Caco-2 (cell line): ENCODE measurements around the gene DAPK1. TPM values are rescaled to one million over a fixed set of nuclear protein-coding genes. Genes with fewer than 3 reads are reported as not detected.

Experiments used
- BruUV-seq: library from RNA; stranded (reverse); fragments of 400-500 nt; replicated peaks from 2 replicates; lab custom pipeline; 2021; lab: Mats Ljungman, UMichigan
- CTCF ChIA-PET: fragments of 300-600 bp; sonication (Branson Sonifier 250); formaldehyde crosslinking; loops from one replicate; lab custom pipeline; 2022; ENCODE audit warnings: antibody characterized with exemption; lab: Charles Lee
- POLR2A ChIA-PET: fragments of 300-600 bp; sonication (Branson Sonifier 250); formaldehyde crosslinking; loops from one replicate; lab custom pipeline; 2022; ENCODE audit warnings: antibody characterized with exemption; lab: Charles Lee
- DNase-seq, 2 experiments: peaks; one replicate each; pipeline versions ENCODE4 v3.0.0 to v3.0.0-alpha.2; 2020 to 2022
- H3K27me3 ChIP-seq: replicated peaks from 2 replicates; pipeline ENCODE4 v1.6.0; 2011; ENCODE audit warnings: low read length; ENCODE audit not compliant: control insufficient read depth, insufficient read depth
- H3K36me3 ChIP-seq: 2 replicates; pipeline ENCODE4 v1.5.1; 2011; ENCODE audit warnings: low read length; ENCODE audit not compliant: control insufficient read depth, insufficient read depth
- H3K4me1 ChIP-seq: fragments of 250-450 bp; sonication (Bioruptor Pico); 2 replicates; pipeline ENCODE4 v1.5.1; 2020; ENCODE audit warnings: mild to moderate bottlenecking
- H3K4me3 ChIP-seq: 2 replicates; pipeline ENCODE4 v1.5.1; 2011; ENCODE audit warnings: low read depth, mild to moderate bottlenecking, control low read depth, low read length
- H3K9me3 ChIP-seq: fragments of 250-450 bp; sonication (Bioruptor Pico); 2 replicates; pipeline ENCODE4 v1.5.1; 2020; ENCODE audit warnings: mild to moderate bottlenecking, moderate library complexity
- H3K27ac Mint-ChIP-seq: one replicate; pipeline ENCODE4 v1.8.0; 2022; ENCODE audit warnings: mixed read lengths; ENCODE audit not compliant: unreplicated experiment
- H3K27me3 Mint-ChIP-seq: one replicate; pipeline ENCODE4 v1.8.0; 2022; ENCODE audit warnings: mixed read lengths; ENCODE audit not compliant: insufficient read depth, unreplicated experiment
- H3K36me3 Mint-ChIP-seq: one replicate; pipeline ENCODE4 v1.8.0; 2022; ENCODE audit warnings: mild to moderate bottlenecking, mixed read lengths; ENCODE audit not compliant: insufficient read depth, unreplicated experiment
- H3K4me1 Mint-ChIP-seq: one replicate; pipeline ENCODE4 v1.8.0; 2022; ENCODE audit warnings: low read depth, mixed read lengths; ENCODE audit not compliant: unreplicated experiment
- H3K4me3 Mint-ChIP-seq: one replicate; pipeline ENCODE4 v1.8.0; 2022; ENCODE audit warnings: mild to moderate bottlenecking, moderate library complexity, mixed read lengths; ENCODE audit not compliant: unreplicated experiment
- H3K9me3 Mint-ChIP-seq: one replicate; pipeline ENCODE4 v1.8.0; 2022; ENCODE audit warnings: mixed read lengths; ENCODE audit not compliant: unreplicated experiment
- intact Hi-C: fragments of 100-400 bp; cut with micrococcal nuclease; formaldehyde crosslinking; loops from one replicate; pipeline ENCODE4 v1.10.0; 2022; ENCODE audit not compliant: unreplicated experiment
- total RNA-seq: library from RNA; stranded (reverse); gene quantifications from 2 replicates; pipeline ENCODE4 v1.2.3, GENCODE V29; 2022
- TF ChIP-seq, protein P1 (sequence below), 2 experiments: fragments of 200-600 bp in 1 of 2; IDR thresholded peaks; 1 replicate in 1 of 2; 2 replicates in 1 of 2; pipeline versions ENCODE4 v1.5.1 to v1.8.0; 2011 to 2022; ENCODE audit warnings: antibody characterized with exemption in 1 of 2, control low read depth in 1 of 2, inconsistent platforms in 1 of 2, low read depth in 1 of 2, low read length in 1 of 2, mild to moderate bottlenecking in 1 of 2, moderate library complexity in 1 of 2; ENCODE audit not compliant: insufficient read depth in 1 of 2, severe bottlenecking in 1 of 2, unreplicated experiment in 1 of 2

Gene DAPK1
- total RNA-seq, 1 experiment from 2014 or later = 79.2 TPM

DNA sequence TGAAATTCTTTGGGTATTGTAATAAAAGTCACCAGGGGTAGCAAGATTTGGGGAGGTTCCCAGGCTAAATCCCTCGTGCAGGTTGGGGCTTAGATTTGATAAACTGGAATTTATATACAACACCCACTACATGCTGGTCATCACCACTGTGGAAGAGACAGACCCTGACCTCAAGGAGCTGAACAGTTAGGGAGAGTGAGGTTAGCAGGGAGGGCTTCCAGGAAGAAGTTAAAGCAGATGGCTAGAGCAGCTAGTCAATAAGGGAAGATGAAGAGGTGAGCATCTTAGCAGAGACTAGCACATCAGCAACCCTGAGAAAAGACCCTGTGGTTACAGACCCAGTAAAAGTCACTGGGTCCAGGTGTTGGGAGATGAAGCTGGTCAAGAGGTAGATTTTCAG, 234.7 kb downstream of the DAPK1 start:
- no peak for DNase-seq
- Mint-ChIP-seq H3K9me3 (no peaks in the 10 kb centered on the region), H3K4me3 (no peak overlapping the region), H3K36me3 (no peaks in the 10 kb centered on the region), H3K4me1 (no peaks in the 10 kb centered on the region), H3K27ac (no peak overlapping the region), H3K27me3 (no peaks in the 10 kb centered on the region)
- TF ChIP-seq, protein P1, sequence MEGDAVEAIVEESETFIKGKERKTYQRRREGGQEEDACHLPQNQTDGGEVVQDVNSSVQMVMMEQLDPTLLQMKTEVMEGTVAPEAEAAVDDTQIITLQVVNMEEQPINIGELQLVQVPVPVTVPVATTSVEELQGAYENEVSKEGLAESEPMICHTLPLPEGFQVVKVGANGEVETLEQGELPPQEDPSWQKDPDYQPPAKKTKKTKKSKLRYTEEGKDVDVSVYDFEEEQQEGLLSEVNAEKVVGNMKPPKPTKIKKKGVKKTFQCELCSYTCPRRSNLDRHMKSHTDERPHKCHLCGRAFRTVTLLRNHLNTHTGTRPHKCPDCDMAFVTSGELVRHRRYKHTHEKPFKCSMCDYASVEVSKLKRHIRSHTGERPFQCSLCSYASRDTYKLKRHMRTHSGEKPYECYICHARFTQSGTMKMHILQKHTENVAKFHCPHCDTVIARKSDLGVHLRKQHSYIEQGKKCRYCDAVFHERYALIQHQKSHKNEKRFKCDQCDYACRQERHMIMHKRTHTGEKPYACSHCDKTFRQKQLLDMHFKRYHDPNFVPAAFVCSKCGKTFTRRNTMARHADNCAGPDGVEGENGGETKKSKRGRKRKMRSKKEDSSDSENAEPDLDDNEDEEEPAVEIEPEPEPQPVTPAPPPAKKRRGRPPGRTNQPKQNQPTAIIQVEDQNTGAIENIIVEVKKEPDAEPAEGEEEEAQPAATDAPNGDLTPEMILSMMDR (IDR thresholded peaks at IDR 0.05; ENCODE audit: insufficient read depth in 1 of 2, low read depth in 1 of 2, low read length in 1 of 2, severe bottlenecking in 1 of 2, unreplicated experiment in 1 of 2) = no peak
- intact Hi-C loops = no loop called here
- no peaks in the 10 kb centered on the region for H3K4me1 ChIP-seq
- no peaks in the 10 kb centered on the region for H3K9me3 ChIP-seq
- BruUV-seq = no TSS peak
- CTCF ChIA-PET = no interaction called here
- H3K27me3 ChIP-seq = no peaks in the 10 kb centered on the region
- no peaks in the 10 kb centered on the region for H3K36me3 ChIP-seq
- H3K4me3 ChIP-seq = no peak overlapping the region
- POLR2A ChIA-PET = no interaction called here

DNA sequence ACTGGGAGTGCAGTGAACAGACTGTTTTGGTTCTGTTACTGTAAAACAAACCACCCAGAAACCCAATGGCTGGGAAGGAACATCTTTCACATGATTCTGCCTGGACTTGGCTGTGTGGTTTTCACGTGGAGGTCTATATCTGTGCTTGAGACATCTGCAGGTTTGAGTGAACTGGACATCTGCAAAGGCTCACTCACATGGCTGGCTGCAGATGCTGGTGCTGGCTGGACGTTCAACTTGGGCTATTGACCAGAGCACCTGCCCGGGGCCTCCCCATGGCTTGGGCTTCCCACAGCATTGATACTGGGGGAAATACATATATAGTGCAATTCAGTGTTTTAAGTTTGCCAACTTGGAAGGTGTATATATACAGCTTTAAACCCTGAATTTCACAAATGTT, 235.1 kb downstream of the DAPK1 start:
- H3K4me3 Mint-ChIP-seq = no peak overlapping the region
- Histone ChIP-seq H3K4me3 (no peak overlapping the region), H3K36me3 (no peaks in the 10 kb centered on the region), H3K4me1 (no peaks in the 10 kb centered on the region), H3K9me3 (no peaks in the 10 kb centered on the region), H3K27me3 (no peaks in the 10 kb centered on the region)
- H3K9me3 Mint-ChIP-seq = no peaks in the 10 kb centered on the region
- no peak for DNase-seq
- H3K36me3 Mint-ChIP-seq = no peaks in the 10 kb centered on the region
- TF ChIP-seq, protein P1 (IDR thresholded peaks at IDR 0.05; ENCODE audit: insufficient read depth in 1 of 2, low read depth in 1 of 2, low read length in 1 of 2, severe bottlenecking in 1 of 2, unreplicated experiment in 1 of 2) = no peak
- H3K27ac Mint-ChIP-seq = no peak overlapping the region
- H3K27me3 Mint-ChIP-seq = no peaks in the 10 kb centered on the region
- intact Hi-C loops = no loop called here
- no TSS peak for BruUV-seq
- ChIA-PET CTCF (no interaction called here), POLR2A (no interaction called here)
- no peaks in the 10 kb centered on the region for H3K4me1 Mint-ChIP-seq

DNA sequence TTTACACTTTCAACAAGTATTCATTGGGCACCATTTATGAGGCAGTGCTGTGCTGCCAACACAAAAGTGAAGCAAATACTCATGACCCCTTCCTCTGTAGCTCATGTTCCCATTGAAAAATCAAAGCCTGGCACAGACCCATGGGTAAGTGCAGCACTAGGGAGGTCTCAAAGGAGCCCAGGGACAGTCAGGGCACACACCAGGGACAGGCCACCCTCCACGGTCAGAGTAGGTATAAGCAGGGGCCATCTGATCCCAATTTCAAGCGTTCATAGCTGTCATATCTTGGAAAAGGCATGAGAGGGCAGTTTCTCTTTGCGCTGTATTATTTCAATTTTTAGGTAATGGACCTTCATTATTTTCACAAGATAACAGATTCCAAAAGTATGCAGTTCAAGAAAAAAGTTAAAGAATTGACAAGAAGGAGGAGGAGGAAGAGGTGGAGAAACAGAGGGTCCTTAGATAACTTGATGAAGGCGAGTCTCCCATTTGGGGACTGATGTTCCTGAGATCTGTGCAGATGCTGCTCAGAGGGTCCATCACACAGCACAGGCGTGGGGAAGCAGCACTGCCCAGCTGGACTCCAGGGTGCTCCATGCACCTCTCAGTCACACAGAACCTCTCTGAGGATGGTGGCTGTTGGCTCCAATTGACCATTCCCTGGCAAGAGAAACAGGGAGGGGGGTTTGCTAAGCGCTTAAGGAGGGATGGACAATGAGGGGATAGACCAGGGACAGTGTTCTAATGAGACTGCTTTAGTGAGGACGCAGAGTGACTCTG, 235.8 kb downstream of the DAPK1 start:
- no peaks in the 10 kb centered on the region for H3K9me3 Mint-ChIP-seq
- no TSS peak for BruUV-seq
- Histone ChIP-seq H3K4me3 (no peak overlapping the region), H3K9me3 (no peaks in the 10 kb centered on the region), H3K36me3 (no peaks in the 10 kb centered on the region), H3K4me1 (no peaks in the 10 kb centered on the region), H3K27me3 (no peaks in the 10 kb centered on the region)
- no peak overlapping the region for H3K27ac Mint-ChIP-seq
- intact Hi-C loops = no loop called here
- no peaks in the 10 kb centered on the region for H3K27me3 Mint-ChIP-seq
- no peak for DNase-seq
- TF ChIP-seq, protein P1 (IDR thresholded peaks at IDR 0.05; ENCODE audit: insufficient read depth in 1 of 2, low read depth in 1 of 2, low read length in 1 of 2, severe bottlenecking in 1 of 2, unreplicated experiment in 1 of 2) = no peak
- H3K36me3 Mint-ChIP-seq = no peaks in the 10 kb centered on the region
- ChIA-PET CTCF (no interaction called here), POLR2A (no interaction called here)
- H3K4me1 Mint-ChIP-seq = no peaks in the 10 kb centered on the region
- H3K4me3 Mint-ChIP-seq = no peak overlapping the region
